Esophagus squamous epithelium (tissue), 4 donors: Measurements from ENCODE around the gene AP4B1.
"Not testable (repeated sequence)": the region's sequence is repeated elsewhere in the genome, so short reads cannot be mapped to it uniquely, and the experiment has no call there.

ENCODE experiments used
- POLR2A ChIP-seq, 4 donors: fragments of 450-650 bp; IDR thresholded peaks; one replicate each; pipeline ENCODE4 v1.6.1; 2017; ENCODE audit warnings: antibody characterized with exemption in 4 of 4, mild to moderate bottlenecking in 4 of 4, moderate library complexity in 3 of 4
- TF ChIP-seq, protein P1 (sequence below), 6 experiments: fragments of 450-650 bp in 4 of 6; fragments of 200-600 bp in 2 of 6; sonication (generic) in 2 of 6; IDR thresholded peaks; one replicate each; pipeline ENCODE4 v1.5.1; 2016 to 2019; ENCODE audit warnings: antibody characterized with exemption in 6 of 6, mild to moderate bottlenecking in 4 of 6, moderate library complexity in 4 of 6

DNA sequence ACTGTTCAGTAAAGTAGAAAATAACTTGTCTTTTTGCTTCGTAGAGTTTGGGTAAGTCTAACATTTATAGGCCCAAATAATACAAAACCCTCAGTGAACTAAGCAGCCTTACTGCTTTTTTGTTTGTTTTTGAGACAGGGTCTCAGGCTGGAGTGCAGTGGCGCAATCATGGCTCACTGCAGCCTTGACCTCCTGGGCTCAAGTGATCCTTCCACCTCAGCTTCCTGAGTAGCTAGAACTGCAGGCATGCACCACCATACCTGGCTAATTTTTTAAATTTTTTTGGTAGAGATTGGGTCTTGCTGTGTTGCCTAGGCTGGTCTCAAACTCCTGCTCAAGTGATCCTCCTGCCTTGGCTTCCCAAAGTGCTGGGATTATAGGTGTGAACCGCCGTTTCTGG, 43.6 kb upstream of the AP4B1 start:
- TF ChIP-seq, protein P1, sequence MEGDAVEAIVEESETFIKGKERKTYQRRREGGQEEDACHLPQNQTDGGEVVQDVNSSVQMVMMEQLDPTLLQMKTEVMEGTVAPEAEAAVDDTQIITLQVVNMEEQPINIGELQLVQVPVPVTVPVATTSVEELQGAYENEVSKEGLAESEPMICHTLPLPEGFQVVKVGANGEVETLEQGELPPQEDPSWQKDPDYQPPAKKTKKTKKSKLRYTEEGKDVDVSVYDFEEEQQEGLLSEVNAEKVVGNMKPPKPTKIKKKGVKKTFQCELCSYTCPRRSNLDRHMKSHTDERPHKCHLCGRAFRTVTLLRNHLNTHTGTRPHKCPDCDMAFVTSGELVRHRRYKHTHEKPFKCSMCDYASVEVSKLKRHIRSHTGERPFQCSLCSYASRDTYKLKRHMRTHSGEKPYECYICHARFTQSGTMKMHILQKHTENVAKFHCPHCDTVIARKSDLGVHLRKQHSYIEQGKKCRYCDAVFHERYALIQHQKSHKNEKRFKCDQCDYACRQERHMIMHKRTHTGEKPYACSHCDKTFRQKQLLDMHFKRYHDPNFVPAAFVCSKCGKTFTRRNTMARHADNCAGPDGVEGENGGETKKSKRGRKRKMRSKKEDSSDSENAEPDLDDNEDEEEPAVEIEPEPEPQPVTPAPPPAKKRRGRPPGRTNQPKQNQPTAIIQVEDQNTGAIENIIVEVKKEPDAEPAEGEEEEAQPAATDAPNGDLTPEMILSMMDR (IDR thresholded peaks at IDR 0.05): not testable (repeated sequence)
- not testable (repeated sequence) for TF ChIP-seq POLR2A (IDR thresholded peaks at IDR 0.05)
